Measurements from ENCODE around the gene RBX1.
A peak's percentile ranks its signal among the peaks of the same experiment; 100 is the strongest.

Gene RBX1

GRCh38 chr22:40939202-40939601 is 12.0 kb upstream of the RBX1 start:
- DNase-seq = no peak

GRCh38 chr22:40951795-40952605 is 822 bp downstream of the RBX1 start:
- H4K20me1 ChIP-seq (ENCODE audit: insufficient read depth, low read length) = no peaks in the 10 kb centered on the region
- peak overlapping the region; percentile 83 for H3K9ac ChIP-seq (ENCODE audit: low read length)
- H3K36me3 ChIP-seq (replicated peaks; ENCODE audit: insufficient read depth, low read length) = 0 out of 2 replicates have a peak, but pooled peaks cover 6% of the 10 kb centered on the region
- peak overlapping the region; percentile 76 for H3K27ac ChIP-seq (ENCODE audit: low read length)
- no peak for TF ChIP-seq EZH2phosphoT487 (IDR thresholded peaks at IDR 0.05; ENCODE audit: low read length)
- no peak for TF ChIP-seq CTCF (IDR thresholded peaks at IDR 0.05; ENCODE audit: low read length)
- no peak for TF ChIP-seq EZH2 (optimal IDR thresholded peaks at IDR 0.05; ENCODE audit: low read depth, low read length)
- no peaks in the 10 kb centered on the region for H3K9me3 ChIP-seq (replicated peaks; ENCODE audit: insufficient read depth, low read length)
- H3K4me2 ChIP-seq (ENCODE audit: low read depth, low read length) = peak overlapping the region; percentile 71
- H3K27me3 ChIP-seq (replicated peaks; ENCODE audit: insufficient read depth, low read length) = no peaks in the 10 kb centered on the region
- peak overlapping the region; percentile 85 for H3K4me3 ChIP-seq (ENCODE audit: low read length)
- no peaks in the 10 kb centered on the region for H3K4me1 ChIP-seq (ENCODE audit: low read length)
- H3K79me2 ChIP-seq (ENCODE audit: low read length) = peaks cover 51% of the 10 kb centered on the region
- peaks cover 6% of the 10 kb centered on the region; the same call in 1 of the 2 replicates for H3F3A ChIP-seq (ENCODE audit: insufficient read depth, low read length)
- H2AFZ ChIP-seq (ENCODE audit: low read length) = no peak overlapping the region
- no peak for DNase-seq
- H3K9me2 ChIP-seq (replicated peaks; ENCODE audit: insufficient read depth, low read length) = no peaks in the 10 kb centered on the region

More at GRCh38 chr22:40939202-40939601, 12.0 kb upstream of the RBX1 start:
- TF ChIP-seq EZH2 (optimal IDR thresholded peaks at IDR 0.05; ENCODE audit: low read depth, low read length) (no peak), EZH2phosphoT487 (IDR thresholded peaks at IDR 0.05; ENCODE audit: low read length) (no peak), CTCF (IDR thresholded peaks at IDR 0.05; ENCODE audit: low read length) (no peak)
- Histone ChIP-seq H3K9me2 (replicated peaks; ENCODE audit: insufficient read depth, low read length) (no peaks in the 10 kb centered on the region), H4K20me1 (ENCODE audit: insufficient read depth, low read length) (no peaks in the 10 kb centered on the region), H3K27me3 (replicated peaks; ENCODE audit: insufficient read depth, low read length) (no peaks in the 10 kb centered on the region), H3K9me3 (replicated peaks; ENCODE audit: insufficient read depth, low read length) (no peaks in the 10 kb centered on the region), H3F3A (ENCODE audit: insufficient read depth, low read length) (no peaks in the 10 kb centered on the region), H3K9ac (ENCODE audit: low read length) (no peak overlapping the region), H2AFZ (ENCODE audit: low read length) (no peak overlapping the region), H3K4me2 (ENCODE audit: low read depth, low read length) (no peak overlapping the region), H3K27ac (ENCODE audit: low read length) (no peak overlapping the region), H3K79me2 (ENCODE audit: low read length) (no peaks in the 10 kb centered on the region), H3K4me1 (ENCODE audit: low read length) (no peaks in the 10 kb centered on the region), H3K4me3 (ENCODE audit: low read length) (no peak overlapping the region), H3K36me3 (replicated peaks; ENCODE audit: insufficient read depth, low read length) (no peaks in the 10 kb centered on the region)

GRCh38 chr22:40953471-40953870 is 2.3 kb downstream of the RBX1 start:
- Histone ChIP-seq H3K9me2 (replicated peaks; ENCODE audit: insufficient read depth, low read length) (no peaks in the 10 kb centered on the region), H3K9me3 (replicated peaks; ENCODE audit: insufficient read depth, low read length) (no peaks in the 10 kb centered on the region), H3K36me3 (replicated peaks; ENCODE audit: insufficient read depth, low read length) (0 out of 2 replicates have a peak, but pooled peaks cover 6% of the 10 kb centered on the region), H3K79me2 (ENCODE audit: low read length) (peaks cover 66% of the 10 kb centered on the region), H3K4me1 (ENCODE audit: low read length) (no peaks in the 10 kb centered on the region), H3K27ac (ENCODE audit: low read length) (no peak overlapping the region), H4K20me1 (ENCODE audit: insufficient read depth, low read length) (no peaks in the 10 kb centered on the region), H3K9ac (ENCODE audit: low read length) (no peak overlapping the region), H3F3A (ENCODE audit: insufficient read depth, low read length) (peaks cover 6% of the 10 kb centered on the region; the same call in 1 of the 2 replicates), H2AFZ (ENCODE audit: low read length) (no peak overlapping the region), H3K4me3 (ENCODE audit: low read length) (no peak overlapping the region), H3K27me3 (replicated peaks; ENCODE audit: insufficient read depth, low read length) (no peaks in the 10 kb centered on the region), H3K4me2 (ENCODE audit: low read depth, low read length) (no peak overlapping the region)
- no peak for DNase-seq
- TF ChIP-seq CTCF (IDR thresholded peaks at IDR 0.05; ENCODE audit: low read length) (no peak), EZH2 (optimal IDR thresholded peaks at IDR 0.05; ENCODE audit: low read depth, low read length) (no peak), EZH2phosphoT487 (IDR thresholded peaks at IDR 0.05; ENCODE audit: low read length) (no peak)

Data from MM.1S (cell line).